ENCODE results near the gene SELENOW.

SELENOW gene

DNA sequence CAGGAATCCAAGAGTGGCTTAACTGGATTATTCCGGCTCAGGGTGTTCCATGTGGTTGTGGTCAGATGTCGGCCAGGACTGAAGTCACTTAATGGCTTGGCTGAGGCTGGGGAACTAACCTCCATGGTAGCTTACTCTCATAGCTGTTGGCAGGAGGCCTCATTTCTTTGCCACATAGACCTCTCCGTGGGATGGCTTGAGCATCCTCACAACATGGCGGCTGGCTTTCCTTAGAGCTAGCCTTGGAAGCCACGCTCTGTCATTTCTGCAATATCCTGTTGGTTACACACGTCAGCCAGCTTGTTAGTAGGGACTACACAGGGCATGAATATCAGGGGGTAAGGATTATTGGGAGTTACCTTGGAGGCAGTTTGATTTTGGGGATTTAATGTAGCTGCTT, 48.3 kb downstream of the SELENOW start:
- DNase-seq: no peak

DNA sequence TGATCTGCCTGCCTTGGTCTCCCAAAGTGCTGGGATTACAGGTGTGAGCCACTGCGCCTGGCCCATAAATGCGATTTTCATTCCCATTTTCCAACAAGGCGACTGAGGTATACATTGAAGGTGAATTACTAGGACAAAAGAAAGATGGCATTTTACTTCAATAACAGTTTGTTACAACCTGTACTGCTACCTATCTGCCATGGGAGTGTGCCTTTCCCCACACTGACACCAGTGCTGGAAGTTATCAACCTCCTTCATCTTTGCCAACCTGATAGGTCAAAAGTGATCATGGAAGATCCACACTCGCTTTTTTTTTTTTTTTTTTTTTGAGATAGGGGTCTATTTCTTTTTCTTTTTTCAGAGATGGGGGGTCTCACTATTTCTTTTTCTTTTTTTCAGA, 54.2 kb downstream of the SELENOW start:
- no peak for DNase-seq
